ENCODE data around the gene GLT8D2.
A peak's percentile ranks its signal among the peaks of the same experiment; 100 is the strongest.

Gene GLT8D2

GRCh38 chr12:103998976-103999375 is 51.0 kb downstream of the GLT8D2 start:
- Histone ChIP-seq H3K4me1 (ENCODE audit: control insufficient read depth in 1 of 2, insufficient read depth in 2 of 2, low read length in 2 of 2) (no peaks in the 10 kb centered on the region), H3K27me3 (ENCODE audit: low read depth, low read length) (no peaks in the 10 kb centered on the region), H3K4me3 (ENCODE audit: low read depth in 1 of 2, low read length in 2 of 2) (no peak overlapping the region), H3K9me3 (ENCODE audit: control insufficient read depth in 1 of 2, low read length in 2 of 2) (no peaks in the 10 kb centered on the region), H3K36me3 (ENCODE audit: control insufficient read depth in 1 of 2, insufficient read depth in 2 of 2, low read length in 2 of 2) (no peaks in the 10 kb centered on the region), H3K27ac (ENCODE audit: low read length) (no peak overlapping the region)

GRCh38 chr12:103997286-103997900 is 52.6 kb downstream of the GLT8D2 start:
- no peaks in the 10 kb centered on the region for H3K9me3 ChIP-seq (ENCODE audit: control insufficient read depth in 1 of 2, low read length in 2 of 2)
- H3K27ac ChIP-seq (ENCODE audit: low read length): no peak overlapping the region
- H3K4me3 ChIP-seq (ENCODE audit: low read depth in 1 of 2, low read length in 2 of 2): no peak overlapping the region
- no peaks in the 10 kb centered on the region for H3K36me3 ChIP-seq (ENCODE audit: control insufficient read depth in 1 of 2, insufficient read depth in 2 of 2, low read length in 2 of 2)
- H3K4me1 ChIP-seq (ENCODE audit: control insufficient read depth in 1 of 2, insufficient read depth in 2 of 2, low read length in 2 of 2): no peaks in the 10 kb centered on the region
- no peaks in the 10 kb centered on the region for H3K27me3 ChIP-seq (ENCODE audit: low read depth, low read length)

- no peaks in the 10 kb centered on the region for H3K9me3 ChIP-seq (ENCODE audit: control insufficient read depth in 1 of 2, low read length in 2 of 2)
- H3K27ac ChIP-seq (ENCODE audit: low read length): no peak overlapping the region
- H3K27me3 ChIP-seq (ENCODE audit: low read depth, low read length): no peaks in the 10 kb centered on the region
- no peaks in the 10 kb centered on the region for H3K36me3 ChIP-seq (ENCODE audit: control insufficient read depth in 1 of 2, insufficient read depth in 2 of 2, low read length in 2 of 2)
- no peak overlapping the region for H3K4me3 ChIP-seq (ENCODE audit: low read depth in 1 of 2, low read length in 2 of 2)
- no peaks in the 10 kb centered on the region for H3K4me1 ChIP-seq (ENCODE audit: control insufficient read depth in 1 of 2, insufficient read depth in 2 of 2, low read length in 2 of 2)
Measured at GRCh38 chr12:103996595-103996994, 53.4 kb downstream of the GLT8D2 start.

GRCh38 chr12:103994235-103994634 is 55.8 kb downstream of the GLT8D2 start:
- Histone ChIP-seq H3K4me3 (ENCODE audit: low read depth in 1 of 2, low read length in 2 of 2) (no peak overlapping the region), H3K27me3 (ENCODE audit: low read depth, low read length) (no peaks in the 10 kb centered on the region), H3K27ac (ENCODE audit: low read length) (no peak overlapping the region), H3K9me3 (ENCODE audit: control insufficient read depth in 1 of 2, low read length in 2 of 2) (no peaks in the 10 kb centered on the region), H3K36me3 (ENCODE audit: control insufficient read depth in 1 of 2, insufficient read depth in 2 of 2, low read length in 2 of 2) (peaks cover 0 to under 1% of the 10 kb centered on the region in 2 donors), H3K4me1 (ENCODE audit: control insufficient read depth in 1 of 2, insufficient read depth in 2 of 2, low read length in 2 of 2) (no peaks in the 10 kb centered on the region)

GRCh38 chr12:103986829-103987228 is 63.2 kb downstream of the GLT8D2 start:
- Histone ChIP-seq H3K4me1 (ENCODE audit: control insufficient read depth in 1 of 2, insufficient read depth in 2 of 2, low read length in 2 of 2) (no peaks in the 10 kb centered on the region), H3K4me3 (ENCODE audit: low read depth in 1 of 2, low read length in 2 of 2) (no peak overlapping the region), H3K27me3 (ENCODE audit: low read depth, low read length) (no peaks in the 10 kb centered on the region), H3K36me3 (ENCODE audit: control insufficient read depth in 1 of 2, insufficient read depth in 2 of 2, low read length in 2 of 2) (peaks cover 26 to 37% of the 10 kb centered on the region in 2 donors), H3K27ac (ENCODE audit: low read length) (no peak overlapping the region), H3K9me3 (ENCODE audit: control insufficient read depth in 1 of 2, low read length in 2 of 2) (no peaks in the 10 kb centered on the region)

- H3K9me3 ChIP-seq (ENCODE audit: control insufficient read depth in 1 of 2, low read length in 2 of 2): no peaks in the 10 kb centered on the region
- no peaks in the 10 kb centered on the region for H3K27me3 ChIP-seq (ENCODE audit: low read depth, low read length)
- no peak overlapping the region for H3K4me3 ChIP-seq (ENCODE audit: low read depth in 1 of 2, low read length in 2 of 2)
- no peak overlapping the region for H3K27ac ChIP-seq (ENCODE audit: low read length)
- peaks cover 17 to 45% of the 10 kb centered on the region in 2 donors for H3K36me3 ChIP-seq (ENCODE audit: control insufficient read depth in 1 of 2, insufficient read depth in 2 of 2, low read length in 2 of 2)
- H3K4me1 ChIP-seq (ENCODE audit: control insufficient read depth in 1 of 2, insufficient read depth in 2 of 2, low read length in 2 of 2): no peaks in the 10 kb centered on the region
Measured at GRCh38 chr12:103978384-103978982, 71.5 kb downstream of the GLT8D2 start.

- H3K27ac ChIP-seq (ENCODE audit: low read length): no peak overlapping the region
Measured at GRCh38 chr12:103975368-103975767, 74.6 kb downstream of the GLT8D2 start.

GRCh38 chr12:103973909-103974308 is 76.1 kb downstream of the GLT8D2 start:
- H3K4me1 ChIP-seq (ENCODE audit: control insufficient read depth in 1 of 2, insufficient read depth in 2 of 2, low read length in 2 of 2): no peaks in the 10 kb centered on the region
- H3K4me3 ChIP-seq (ENCODE audit: low read depth in 1 of 2, low read length in 2 of 2): no peak overlapping the region
- no peaks in the 10 kb centered on the region for H3K9me3 ChIP-seq (ENCODE audit: control insufficient read depth in 1 of 2, low read length in 2 of 2)
- H3K27me3 ChIP-seq (ENCODE audit: low read depth, low read length): no peaks in the 10 kb centered on the region
- peaks cover 4 to 16% of the 10 kb centered on the region in 2 donors for H3K36me3 ChIP-seq (ENCODE audit: control insufficient read depth in 1 of 2, insufficient read depth in 2 of 2, low read length in 2 of 2)
- no peak overlapping the region for H3K27ac ChIP-seq (ENCODE audit: low read length)

More at GRCh38 chr12:103975368-103975767, 74.6 kb downstream of the GLT8D2 start:
- H3K4me1 ChIP-seq (ENCODE audit: control insufficient read depth in 1 of 2, insufficient read depth in 2 of 2, low read length in 2 of 2): no peaks in the 10 kb centered on the region
- no peaks in the 10 kb centered on the region for H3K9me3 ChIP-seq (ENCODE audit: control insufficient read depth in 1 of 2, low read length in 2 of 2)
- peaks cover 8 to 22% of the 10 kb centered on the region in 2 donors for H3K36me3 ChIP-seq (ENCODE audit: control insufficient read depth in 1 of 2, insufficient read depth in 2 of 2, low read length in 2 of 2)
- no peaks in the 10 kb centered on the region for H3K27me3 ChIP-seq (ENCODE audit: low read depth, low read length)
- no peak overlapping the region for H3K4me3 ChIP-seq (ENCODE audit: low read depth in 1 of 2, low read length in 2 of 2)

- Histone ChIP-seq H3K9me3 (ENCODE audit: control insufficient read depth in 1 of 2, low read length in 2 of 2) (no peaks in the 10 kb centered on the region), H3K4me1 (ENCODE audit: control insufficient read depth in 1 of 2, insufficient read depth in 2 of 2, low read length in 2 of 2) (peaks cover 5 to 24% of the 10 kb centered on the region in 2 donors), H3K27ac (ENCODE audit: low read length) (peak overlapping the region; percentile 10), H3K36me3 (ENCODE audit: control insufficient read depth in 1 of 2, insufficient read depth in 2 of 2, low read length in 2 of 2) (peaks cover 0 to 3% of the 10 kb centered on the region in 2 donors), H3K27me3 (ENCODE audit: low read depth, low read length) (no peaks in the 10 kb centered on the region), H3K4me3 (ENCODE audit: low read depth in 1 of 2, low read length in 2 of 2) (no peak overlapping the region)
Measured at GRCh38 chr12:103969391-103969790, 80.6 kb downstream of the GLT8D2 start.

GRCh38 chr12:103966736-103967135 is 83.3 kb downstream of the GLT8D2 start:
- Histone ChIP-seq H3K27ac (ENCODE audit: low read length) (peak overlapping the region; percentile 99), H3K36me3 (ENCODE audit: control insufficient read depth in 1 of 2, insufficient read depth in 2 of 2, low read length in 2 of 2) (peaks cover 0 to 3% of the 10 kb centered on the region in 2 donors), H3K27me3 (ENCODE audit: low read depth, low read length) (no peaks in the 10 kb centered on the region), H3K9me3 (ENCODE audit: control insufficient read depth in 1 of 2, low read length in 2 of 2) (no peaks in the 10 kb centered on the region), H3K4me1 (ENCODE audit: control insufficient read depth in 1 of 2, insufficient read depth in 2 of 2, low read length in 2 of 2) (peaks cover 7 to 32% of the 10 kb centered on the region in 2 donors), H3K4me3 (ENCODE audit: low read depth in 1 of 2, low read length in 2 of 2) (peak overlapping the region; percentile 77 to 88)

GRCh38 chr12:103965590-103966504 is 84.1 kb downstream of the GLT8D2 start, which contains the start of gene TDG:
Gene TDG, plus strand, starts transcription at chr12:103965872. Its CDS starts 166 bp downstream, at chr12:103966038.
- Histone ChIP-seq H3K36me3 (ENCODE audit: control insufficient read depth in 1 of 2, insufficient read depth in 2 of 2, low read length in 2 of 2) (peaks cover 0 to 3% of the 10 kb centered on the region in 2 donors), H3K27ac (ENCODE audit: low read length) (peak within 1 kb of the TSS; percentile 99), H3K27me3 (ENCODE audit: low read depth, low read length) (no peaks in the 10 kb centered on the region), H3K9me3 (ENCODE audit: control insufficient read depth in 1 of 2, low read length in 2 of 2) (no peaks in the 10 kb centered on the region), H3K4me1 (ENCODE audit: control insufficient read depth in 1 of 2, insufficient read depth in 2 of 2, low read length in 2 of 2) (peaks cover 7 to 32% of the 10 kb centered on the region in 2 donors), H3K4me3 (ENCODE audit: low read depth in 1 of 2, low read length in 2 of 2) (peak within 1 kb of the TSS; percentile 77 to 88)

Data from muscle layer of duodenum (tissue), 2 donors.